ENCODE data around the gene UBC. TPM values are rescaled to one million over a fixed set of nuclear protein-coding genes. Genes with fewer than 3 reads are reported as not detected.

The UBC gene
- total RNA-seq, 1 experiment from 2014 or later = 1,259 TPM

GRCh38 chr12:124917841-124918621, 3.6 kb upstream of the UBC start (continued):
- TF ChIP-seq JUND (IDR thresholded peaks at IDR 0.05) (no peak), YY1 (IDR thresholded peaks at IDR 0.05; ENCODE audit: extremely low read depth, insufficient replicate concordance, low read depth, low read length) (no peak), CBX3 (IDR thresholded peaks at IDR 0.05; ENCODE audit: low read depth) (no peak), ZNF274 (IDR thresholded peaks at IDR 0.05; ENCODE audit: low read depth, low read length) (no peak), ELF1 (IDR thresholded peaks at IDR 0.05; ENCODE audit: borderline replicate concordance, low read depth) (no peak), SRF (IDR thresholded peaks at IDR 0.05; ENCODE audit: low read depth) (no peak), TCF7L2 (IDR thresholded peaks at IDR 0.05; ENCODE audit: borderline replicate concordance, extremely low read depth, insufficient read depth, insufficient read length) (no peak), CEBPB (IDR thresholded peaks at IDR 0.05; ENCODE audit: low read depth) (no peak), POLR2AphosphoS5 (IDR thresholded peaks at IDR 0.05; ENCODE audit: low read depth, low read length) (no peak), SP1 (IDR thresholded peaks at IDR 0.05; ENCODE audit: low read depth) (no peak)
- TF ChIP-seq, protein P1, sequence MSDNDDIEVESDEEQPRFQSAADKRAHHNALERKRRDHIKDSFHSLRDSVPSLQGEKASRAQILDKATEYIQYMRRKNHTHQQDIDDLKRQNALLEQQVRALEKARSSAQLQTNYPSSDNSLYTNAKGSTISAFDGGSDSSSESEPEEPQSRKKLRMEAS (IDR thresholded peaks at IDR 0.05) = no peak

DNA sequence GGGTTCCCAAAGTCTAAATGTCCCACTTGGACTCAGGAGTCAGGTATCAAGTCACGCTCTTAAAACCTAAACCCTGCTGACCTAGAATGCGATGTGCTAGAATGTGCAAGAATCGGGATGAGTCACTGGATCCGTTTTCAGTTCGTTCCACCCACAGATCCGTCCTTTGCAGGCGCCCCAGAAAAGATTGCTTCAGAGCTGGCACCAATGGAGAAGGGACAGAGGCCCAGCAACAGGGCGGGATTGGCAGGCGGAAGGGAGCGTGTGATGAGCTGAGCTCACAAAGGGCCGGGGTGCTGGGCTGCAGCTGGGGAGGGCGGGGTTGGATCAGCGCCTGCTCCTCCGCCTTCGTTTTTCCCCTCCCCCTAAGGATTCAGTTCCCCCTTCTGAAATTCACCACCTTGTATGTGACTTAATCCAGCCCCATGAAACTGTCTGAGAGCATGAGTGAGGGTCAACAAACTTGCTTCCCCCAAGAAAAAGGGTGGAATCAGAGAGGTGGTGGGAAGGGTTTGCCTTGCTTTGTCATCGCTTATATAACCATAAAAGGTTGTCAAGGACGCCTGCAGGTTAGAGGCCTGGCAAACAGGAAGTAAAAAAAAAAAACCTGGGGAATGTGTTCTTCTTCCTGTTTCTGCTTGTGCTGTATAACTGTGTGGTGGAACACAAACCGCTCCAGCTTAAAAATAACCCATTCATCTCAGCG, 2.8 kb upstream of the UBC start:
- no TSS peak for BruUV-seq (replicated peaks)
- peaks cover 14% of the 10 kb centered on the region; the same call in 1 of the 2 replicates for H4K20me1 ChIP-seq (ENCODE audit: insufficient read depth)
- peak; percentile 75 for ATAC-seq

More for the DNA sequence above, 2.8 kb upstream of the UBC start:
- H2AFZ ChIP-seq (ENCODE audit: low read depth, low read length, poor library complexity, severe bottlenecking) = no peak overlapping the region
- H3K36me3 ChIP-seq (ENCODE audit: control insufficient read depth in 1 of 2, insufficient read depth in 2 of 2, low read length in 2 of 2) = peaks cover 2 to 20% of the 10 kb centered on the region in 2 experiments; a peak in 2 of 4 replicates
- H3K79me2 ChIP-seq (ENCODE audit: insufficient read depth, low read length) = peaks cover 36% of the 10 kb centered on the region
- no peaks in the 10 kb centered on the region for H3K9me3 ChIP-seq (ENCODE audit: control insufficient read depth in 1 of 2, insufficient read depth in 1 of 2, low read depth in 1 of 2, low read length in 2 of 2)
- DNase-seq (ENCODE audit: low read depth, low spot score) = peak; percentile 99
- H3K4me3 ChIP-seq (replicated peaks in 1 of 2; ENCODE audit: low read depth in 1 of 2, low read length in 2 of 2) = peak overlapping the region; percentile 45 to 100
- no peaks in the 10 kb centered on the region for H3K9me2 ChIP-seq (ENCODE audit: insufficient read depth)
- CTCF ChIA-PET = interaction anchor here (0.9 to 7.1 kb wide), 3 partner anchors 11 to 23 kb away, joined by 3 to 44 read pairs (median 32); no protein-coding TSS in a partner anchor
- peak overlapping the region; percentile 96 for H3K27ac ChIP-seq (ENCODE audit: low read depth, low read length)
- H3K9ac ChIP-seq (ENCODE audit: low read length) = peak overlapping the region; percentile 100
- POLR2A ChIA-PET = interaction anchor here (0.7 to 7.4 kb wide), 8 partner anchors 8 to 79 kb away, joined by 4 to 186 read pairs (median 7); no protein-coding TSS in a partner anchor
- H3K4me2 ChIP-seq (ENCODE audit: low read length) = peak overlapping the region; percentile 96
- no peaks in the 10 kb centered on the region for H3K27me3 ChIP-seq (ENCODE audit: insufficient read depth, low read length)
- H3K4me1 ChIP-seq (ENCODE audit: control insufficient read depth in 1 of 2, insufficient read depth in 2 of 2, low read length in 2 of 2) = peaks cover 47 to 82% of the 10 kb centered on the region in 2 experiments
- intact Hi-C loops (cut with micrococcal nuclease) = loop anchor here (5.0 kb wide), 1 partner anchor 285 kb away; no protein-coding TSS in a partner anchor
- TF ChIP-seq YY1 (IDR thresholded peaks at IDR 0.05; ENCODE audit: extremely low read depth, insufficient replicate concordance, low read depth, low read length) (peak; percentile 78), POLR2AphosphoS5 (IDR thresholded peaks at IDR 0.05; ENCODE audit: low read depth, low read length) (peak; percentile 76), POLR2A (IDR thresholded peaks at IDR 0.05; ENCODE audit: borderline replicate concordance, extremely low read depth, insufficient read depth, insufficient read length) (peak; percentile 52), TCF7L2 (IDR thresholded peaks at IDR 0.05; ENCODE audit: borderline replicate concordance, extremely low read depth, insufficient read depth, insufficient read length) (peak; percentile 95), ZFX (IDR thresholded peaks at IDR 0.05) (no peak)
- TF ChIP-seq, protein P2, sequence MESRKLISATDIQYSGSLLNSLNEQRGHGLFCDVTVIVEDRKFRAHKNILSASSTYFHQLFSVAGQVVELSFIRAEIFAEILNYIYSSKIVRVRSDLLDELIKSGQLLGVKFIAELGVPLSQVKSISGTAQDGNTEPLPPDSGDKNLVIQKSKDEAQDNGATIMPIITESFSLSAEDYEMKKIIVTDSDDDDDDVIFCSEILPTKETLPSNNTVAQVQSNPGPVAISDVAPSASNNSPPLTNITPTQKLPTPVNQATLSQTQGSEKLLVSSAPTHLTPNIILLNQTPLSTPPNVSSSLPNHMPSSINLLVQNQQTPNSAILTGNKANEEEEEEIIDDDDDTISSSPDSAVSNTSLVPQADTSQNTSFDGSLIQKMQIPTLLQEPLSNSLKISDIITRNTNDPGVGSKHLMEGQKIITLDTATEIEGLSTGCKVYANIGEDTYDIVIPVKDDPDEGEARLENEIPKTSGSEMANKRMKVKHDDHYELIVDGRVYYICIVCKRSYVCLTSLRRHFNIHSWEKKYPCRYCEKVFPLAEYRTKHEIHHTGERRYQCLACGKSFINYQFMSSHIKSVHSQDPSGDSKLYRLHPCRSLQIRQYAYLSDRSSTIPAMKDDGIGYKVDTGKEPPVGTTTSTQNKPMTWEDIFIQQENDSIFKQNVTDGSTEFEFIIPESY (IDR thresholded peaks at IDR 0.05; ENCODE audit: extremely low read depth, insufficient replicate concordance, low read length) = peak; percentile 28
- RAD21 ChIA-PET (ENCODE audit: low non-redundant PET in 1 of 2, low total read pairs in 2 of 2, uncharacterized antibody in 2 of 2, unreplicated experiment in 2 of 2) = interaction anchor here in 1 of 2 experiments (1.4 kb wide), 1 partner anchor 23 kb away, joined by 5 read pairs; no protein-coding TSS in a partner anchor
